Chondrocyte (in vitro differentiated cells): ENCODE data around the gene SPATA2. TPM values are rescaled to one million over a fixed set of nuclear protein-coding genes. Genes with fewer than 3 reads are reported as not detected.

Experiments used
- DNase-seq: peaks from one replicate; pipeline ENCODE4 v3.0.0; 2021; ENCODE audit warnings: mixed read lengths, low spot score
- H3K27ac Mint-ChIP-seq: one replicate; pipeline ENCODE4 v1.8.0; 2021; ENCODE audit warnings: mild to moderate bottlenecking, moderate library complexity, mixed read lengths; ENCODE audit not compliant: unreplicated experiment
- H3K27me3 Mint-ChIP-seq: 2 replicates; pipeline ENCODE4 v1.8.0; 2021; ENCODE audit warnings: low read depth, mixed read lengths
- H3K36me3 Mint-ChIP-seq: 2 replicates; pipeline ENCODE4 v1.8.0; 2021; ENCODE audit warnings: low read depth, mixed read lengths
- H3K4me1 Mint-ChIP-seq: 2 replicates; pipeline ENCODE4 v1.8.0; 2021; ENCODE audit warnings: low read depth, mild to moderate bottlenecking, mixed read lengths
- H3K4me3 Mint-ChIP-seq: one replicate; pipeline ENCODE4 v1.8.0; 2021; ENCODE audit warnings: mild to moderate bottlenecking, moderate library complexity, mixed read lengths; ENCODE audit not compliant: unreplicated experiment
- H3K9me3 Mint-ChIP-seq: 2 replicates; pipeline ENCODE4 v1.8.0; 2021; ENCODE audit warnings: low read depth, mixed read lengths
- total RNA-seq: library from RNA; stranded (reverse); gene quantifications from 3 replicates; pipeline ENCODE4 v1.2.1, GENCODE V29; 2021
- TF ChIP-seq, protein P1 (sequence below): fragments of 200-600 bp; sonication (generic); IDR thresholded peaks from 2 replicates; pipeline ENCODE4 v1.5.0; 2021; ENCODE audit warnings: antibody characterized with exemption, mild to moderate bottlenecking, moderate library complexity

SPATA2 gene
- total RNA-seq, 1 donor from 2014 or later: 5.6 TPM

- H3K27ac Mint-ChIP-seq: no peak overlapping the region
- no peaks in the 10 kb centered on the region for H3K9me3 Mint-ChIP-seq
- H3K27me3 Mint-ChIP-seq: no peaks in the 10 kb centered on the region
- peaks cover 21% of the 10 kb centered on the region for H3K36me3 Mint-ChIP-seq
- peaks cover 23% of the 10 kb centered on the region for H3K4me1 Mint-ChIP-seq
- DNase-seq: no peak
- TF ChIP-seq, protein P1, sequence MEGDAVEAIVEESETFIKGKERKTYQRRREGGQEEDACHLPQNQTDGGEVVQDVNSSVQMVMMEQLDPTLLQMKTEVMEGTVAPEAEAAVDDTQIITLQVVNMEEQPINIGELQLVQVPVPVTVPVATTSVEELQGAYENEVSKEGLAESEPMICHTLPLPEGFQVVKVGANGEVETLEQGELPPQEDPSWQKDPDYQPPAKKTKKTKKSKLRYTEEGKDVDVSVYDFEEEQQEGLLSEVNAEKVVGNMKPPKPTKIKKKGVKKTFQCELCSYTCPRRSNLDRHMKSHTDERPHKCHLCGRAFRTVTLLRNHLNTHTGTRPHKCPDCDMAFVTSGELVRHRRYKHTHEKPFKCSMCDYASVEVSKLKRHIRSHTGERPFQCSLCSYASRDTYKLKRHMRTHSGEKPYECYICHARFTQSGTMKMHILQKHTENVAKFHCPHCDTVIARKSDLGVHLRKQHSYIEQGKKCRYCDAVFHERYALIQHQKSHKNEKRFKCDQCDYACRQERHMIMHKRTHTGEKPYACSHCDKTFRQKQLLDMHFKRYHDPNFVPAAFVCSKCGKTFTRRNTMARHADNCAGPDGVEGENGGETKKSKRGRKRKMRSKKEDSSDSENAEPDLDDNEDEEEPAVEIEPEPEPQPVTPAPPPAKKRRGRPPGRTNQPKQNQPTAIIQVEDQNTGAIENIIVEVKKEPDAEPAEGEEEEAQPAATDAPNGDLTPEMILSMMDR: no peak
- H3K4me3 Mint-ChIP-seq: no peak overlapping the region
Measured at GRCh38 chr20:49945306-49945700, 30.0 kb upstream of the SPATA2 start.

GRCh38 chr20:49942942-49943341, 27.6 kb upstream of the SPATA2 start:
- DNase-seq: no peak
- H3K4me1 Mint-ChIP-seq: peaks cover 22% of the 10 kb centered on the region
- TF ChIP-seq, protein P1: no peak

GRCh38 chr20:49942303-49942702, 27.0 kb upstream of the SPATA2 start:
- peaks cover 28% of the 10 kb centered on the region for H3K4me1 Mint-ChIP-seq
- H3K27me3 Mint-ChIP-seq: no peaks in the 10 kb centered on the region
- H3K36me3 Mint-ChIP-seq: peaks cover 11% of the 10 kb centered on the region
- no peak for DNase-seq
- no peaks in the 10 kb centered on the region for H3K9me3 Mint-ChIP-seq
- no peak overlapping the region for H3K4me3 Mint-ChIP-seq
- no peak overlapping the region for H3K27ac Mint-ChIP-seq
- TF ChIP-seq, protein P1: no peak

More at GRCh38 chr20:49942942-49943341, 27.6 kb upstream of the SPATA2 start:
- H3K9me3 Mint-ChIP-seq: no peaks in the 10 kb centered on the region
- no peak overlapping the region for H3K27ac Mint-ChIP-seq
- no peaks in the 10 kb centered on the region for H3K27me3 Mint-ChIP-seq
- no peak overlapping the region for H3K4me3 Mint-ChIP-seq
- peaks cover 13% of the 10 kb centered on the region for H3K36me3 Mint-ChIP-seq

DNA sequence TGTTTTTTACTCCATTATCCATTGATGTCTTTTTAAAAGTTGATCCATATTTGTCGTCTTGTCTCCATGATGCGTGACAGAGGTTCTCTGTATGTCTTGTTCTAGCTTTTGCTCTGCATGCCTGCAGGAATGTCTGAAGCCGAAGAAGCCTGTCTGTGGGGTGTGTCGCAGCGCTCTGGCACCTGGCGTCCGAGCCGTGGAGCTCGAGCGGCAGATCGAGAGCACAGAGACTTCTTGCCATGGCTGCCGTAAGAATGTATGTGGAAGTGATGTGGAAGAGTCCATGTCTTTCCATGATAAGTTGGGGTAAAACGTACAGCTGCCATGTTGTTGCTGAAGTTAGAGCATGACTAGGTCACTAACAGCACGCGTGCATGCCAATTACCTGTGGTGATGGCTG, 26.1 kb upstream of the SPATA2 start:
- Mint-ChIP-seq H3K4me3 (no peak overlapping the region), H3K27ac (no peak overlapping the region), H3K4me1 (peaks cover 33% of the 10 kb centered on the region), H3K9me3 (no peaks in the 10 kb centered on the region), H3K27me3 (no peaks in the 10 kb centered on the region), H3K36me3 (peaks cover 7% of the 10 kb centered on the region)
- no peak for DNase-seq
- TF ChIP-seq, protein P1: no peak

- peaks cover 33% of the 10 kb centered on the region for H3K4me1 Mint-ChIP-seq
- no peaks in the 10 kb centered on the region for H3K27me3 Mint-ChIP-seq
- H3K9me3 Mint-ChIP-seq: no peaks in the 10 kb centered on the region
Measured at GRCh38 chr20:49938173-49939163, 23.1 kb upstream of the SPATA2 start.

More at GRCh38 chr20:49938173-49939163, 23.1 kb upstream of the SPATA2 start:
- peak; percentile 32 for DNase-seq
- TF ChIP-seq, protein P1: no peak
- H3K36me3 Mint-ChIP-seq: peaks cover 4% of the 10 kb centered on the region
- H3K4me3 Mint-ChIP-seq: peak overlapping the region; percentile 52
- peak overlapping the region; percentile 91 for H3K27ac Mint-ChIP-seq
